ENCODE data around the gene LTBP3. TPM values are rescaled to one million over a fixed set of nuclear protein-coding genes. Genes with fewer than 3 reads are reported as not detected.

The LTBP3 gene
- 92.6 to 142 TPM (median 111 TPM) in 5 replicates for total RNA-seq (2022; extraction: Qiagen RNA extraction; ENCODE audit: low read depth)

DNA sequence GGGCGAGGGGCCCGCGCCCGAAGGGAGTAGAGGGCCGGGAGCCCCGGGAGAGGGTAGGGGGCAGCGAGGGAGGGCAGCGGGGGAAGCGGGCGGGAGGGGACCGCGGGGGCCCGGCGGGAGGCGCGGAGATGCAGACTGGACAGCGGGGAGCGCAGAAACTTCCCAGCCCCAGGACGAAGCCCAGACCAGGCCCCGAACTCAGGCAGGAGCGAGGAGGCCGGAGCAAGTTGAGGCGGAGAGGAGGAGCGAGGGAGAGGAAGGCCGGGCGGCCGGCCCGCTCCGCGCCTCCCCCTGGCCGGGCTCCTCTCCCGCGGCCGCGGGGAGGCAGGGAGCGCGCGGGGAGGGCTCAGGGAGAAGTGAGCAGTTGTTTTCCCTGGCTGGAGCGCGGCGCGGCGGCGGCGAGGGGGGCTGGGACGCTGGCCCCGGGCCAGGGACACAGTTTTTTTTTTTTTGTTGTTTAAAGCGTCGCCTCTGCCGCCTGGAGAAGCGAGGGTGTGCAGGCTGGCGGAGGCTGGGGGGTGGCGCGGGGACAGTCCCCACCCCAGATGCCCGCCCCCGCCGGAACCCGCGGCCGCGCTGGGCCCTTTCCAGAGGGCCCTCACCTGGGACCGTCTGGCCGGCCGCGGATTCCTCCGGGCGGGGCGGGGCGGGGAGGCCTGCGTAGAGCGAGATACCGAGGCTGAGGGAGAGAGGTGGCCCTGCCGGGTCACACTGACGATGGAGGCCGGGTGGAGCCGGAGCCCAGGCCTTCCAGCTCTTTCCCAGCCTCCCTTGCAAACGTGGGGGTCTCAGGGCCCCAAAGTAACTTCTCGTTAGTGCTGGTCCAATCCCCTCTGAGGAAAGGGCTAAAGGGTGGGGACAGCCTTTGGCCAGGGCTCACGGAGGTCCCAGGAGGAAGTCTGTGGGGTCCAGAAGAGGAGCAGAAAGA, at the start of gene LTBP3:
Gene LTBP3 (minus strand): TSS at position 358 of the 928 bp plus-strand sequence. CDS start 400 bp downstream, outside the sequence.

DNA sequence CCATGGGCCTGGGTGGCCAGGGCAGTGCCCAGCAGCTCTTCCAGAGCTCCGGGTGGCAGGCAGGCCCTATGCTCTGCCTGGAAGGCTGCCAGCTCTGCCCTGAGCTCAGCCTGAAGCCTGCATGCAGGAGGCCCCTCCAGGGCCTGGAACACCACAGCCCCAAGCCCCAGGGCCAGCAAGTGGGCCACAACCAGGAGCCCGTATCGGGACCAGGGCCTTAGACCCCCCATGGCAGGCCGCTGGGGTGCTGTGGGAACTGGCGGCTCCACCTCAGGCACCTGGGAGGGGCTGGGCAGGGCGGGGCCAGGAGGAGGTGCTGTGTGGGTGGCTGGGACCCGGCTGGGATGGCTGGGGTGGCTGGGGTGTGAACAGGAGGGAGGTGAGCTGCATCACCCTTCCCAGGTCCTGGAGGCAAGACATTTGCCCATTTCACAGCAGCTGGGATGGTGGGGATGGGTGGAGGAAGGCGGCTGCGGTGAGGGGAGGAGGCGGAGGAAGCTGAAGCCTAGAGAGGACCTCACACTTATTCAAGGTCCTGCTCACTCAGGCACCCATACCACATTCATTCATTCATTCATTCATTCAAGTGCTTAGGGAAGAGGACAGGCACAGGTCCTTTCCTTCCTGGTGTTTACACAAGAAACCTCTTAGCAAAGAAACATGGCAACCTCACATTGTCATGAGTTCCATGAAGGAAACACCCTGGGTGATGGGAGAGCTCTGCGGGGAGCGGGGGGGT, 37.6 kb upstream of the LTBP3 start, which contains the start of gene KCNK7:
Gene KCNK7 (minus strand): TSS at position 258 of the 739 bp plus-strand sequence. CDS start 28 bp downstream, at position 230.

DNA sequence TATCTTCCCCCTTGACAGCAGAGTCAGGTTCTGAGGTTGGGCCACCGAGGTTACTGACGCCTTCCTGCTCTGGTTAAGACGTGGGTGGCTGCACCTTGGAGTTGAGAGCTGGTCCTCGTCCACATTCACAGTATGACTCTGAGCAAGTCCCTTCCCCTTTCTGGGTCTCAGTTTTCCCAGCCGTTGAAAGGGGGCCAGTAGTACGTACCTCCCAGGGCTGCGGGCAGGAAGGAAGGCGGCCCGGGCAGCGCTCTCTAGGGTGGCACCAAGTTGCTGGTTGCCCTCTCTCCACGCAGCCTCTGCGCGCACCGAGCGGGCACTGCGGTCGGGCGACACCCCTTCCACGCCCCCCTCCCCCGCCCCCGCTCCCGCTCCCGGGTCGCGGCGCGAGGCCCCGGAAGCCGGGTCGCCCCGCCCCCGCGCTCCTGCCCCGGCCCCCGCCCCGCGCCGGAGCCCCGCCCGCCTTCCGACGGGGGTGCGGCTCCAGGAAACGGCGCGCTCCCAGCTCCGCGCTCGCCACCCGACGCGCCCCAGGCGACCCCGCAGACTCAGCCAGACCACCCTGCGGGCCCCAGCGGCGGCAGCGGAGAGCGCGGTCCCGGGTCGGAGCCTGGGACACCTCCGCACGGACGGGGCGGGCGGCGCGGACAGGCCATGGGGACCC, 17.5 kb upstream of the LTBP3 start, which contains the start of gene EHBP1L1:
Gene EHBP1L1 (plus strand): TSS at position 486 of the 664 bp plus-strand sequence. CDS start 250 bp downstream, outside the sequence.

DNA sequence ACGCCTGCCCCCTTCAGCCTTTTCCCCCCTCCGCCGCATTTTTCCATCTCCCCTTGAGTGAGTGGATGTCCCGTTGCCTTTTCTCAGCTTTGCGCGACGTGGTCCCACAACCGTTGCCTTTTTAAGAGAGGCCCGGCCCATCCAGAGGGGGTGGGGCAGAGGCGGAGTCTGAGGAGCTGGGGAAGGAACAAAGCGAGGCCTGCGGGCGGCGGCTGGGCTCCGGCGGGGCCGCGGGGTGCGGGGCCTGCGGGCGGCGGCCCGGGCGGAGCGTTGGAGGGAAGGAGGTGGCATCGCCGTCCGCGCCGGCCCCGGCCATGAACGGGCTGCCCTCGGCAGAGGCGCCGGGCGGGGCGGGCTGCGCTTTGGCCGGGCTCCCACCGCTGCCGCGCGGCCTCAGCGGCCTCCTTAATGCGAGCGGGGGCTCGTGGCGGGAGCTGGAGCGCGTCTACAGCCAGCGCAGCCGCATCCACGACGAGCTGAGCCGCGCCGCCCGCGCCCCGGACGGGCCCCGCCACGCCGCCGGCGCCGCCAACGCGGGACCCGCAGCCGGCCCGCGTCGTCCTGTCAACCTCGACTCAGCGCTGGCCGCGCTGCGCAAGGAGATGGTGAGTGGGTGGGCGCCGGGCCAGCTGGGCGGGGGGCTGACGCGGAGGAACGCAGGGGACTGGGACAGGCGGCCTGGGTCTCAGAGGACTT, 14.3 kb upstream of the LTBP3 start, which contains the start of gene FAM89B:
Gene FAM89B (plus strand): TSS at position 183 of the 696 bp plus-strand sequence. CDS start 132 bp downstream, at position 315.

DNA sequence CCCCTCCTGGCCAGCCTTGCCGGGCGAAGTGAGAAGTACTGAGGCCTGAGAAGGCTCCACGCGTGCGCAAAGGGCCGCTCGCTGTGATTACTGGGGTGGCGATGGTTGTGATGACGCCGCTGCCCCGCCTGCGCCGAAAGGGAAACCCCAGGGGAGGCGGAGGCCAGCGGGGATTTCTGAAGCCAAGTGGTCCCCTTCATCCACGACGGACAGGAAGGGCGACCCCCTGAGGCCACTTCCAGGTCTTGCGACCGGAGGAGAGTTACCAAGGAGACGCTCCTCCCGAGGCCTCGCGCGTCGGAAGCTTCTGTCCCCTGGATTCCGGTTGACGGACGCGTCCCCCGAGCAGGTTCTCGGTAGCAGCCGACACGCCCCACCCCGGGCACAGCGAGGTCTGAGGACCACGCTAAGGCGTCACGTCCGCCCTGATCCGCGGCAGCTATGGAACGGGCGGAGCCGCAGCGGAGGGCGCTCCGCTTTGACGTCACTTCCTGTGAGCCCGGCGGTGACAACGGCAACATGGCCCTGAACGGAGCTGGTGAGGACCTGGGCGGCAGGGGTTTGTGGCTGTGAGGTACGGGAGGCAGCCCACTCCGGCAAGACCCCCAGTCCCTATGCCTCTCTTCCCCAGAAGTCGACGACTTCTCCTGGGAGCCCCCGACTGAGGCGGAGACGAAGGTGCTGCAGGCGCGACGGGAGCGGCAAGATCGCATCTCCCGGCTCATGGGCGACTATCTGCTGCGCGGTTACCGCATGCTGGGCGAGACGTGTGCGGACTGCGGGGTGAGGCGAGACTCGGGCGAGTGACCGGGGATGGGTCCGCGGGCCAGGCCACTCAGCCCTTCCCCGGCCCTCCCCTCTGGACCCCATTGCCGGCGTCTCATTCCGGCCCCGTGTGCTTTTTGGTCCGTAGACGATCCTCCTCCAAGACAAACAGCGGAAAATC, 12.1 kb upstream of the LTBP3 start, which contains the start of gene ZNRD2:
Gene ZNRD2 (plus strand): TSS at position 505 of the 946 bp plus-strand sequence. CDS start 15 bp downstream, at position 520.

DNA sequence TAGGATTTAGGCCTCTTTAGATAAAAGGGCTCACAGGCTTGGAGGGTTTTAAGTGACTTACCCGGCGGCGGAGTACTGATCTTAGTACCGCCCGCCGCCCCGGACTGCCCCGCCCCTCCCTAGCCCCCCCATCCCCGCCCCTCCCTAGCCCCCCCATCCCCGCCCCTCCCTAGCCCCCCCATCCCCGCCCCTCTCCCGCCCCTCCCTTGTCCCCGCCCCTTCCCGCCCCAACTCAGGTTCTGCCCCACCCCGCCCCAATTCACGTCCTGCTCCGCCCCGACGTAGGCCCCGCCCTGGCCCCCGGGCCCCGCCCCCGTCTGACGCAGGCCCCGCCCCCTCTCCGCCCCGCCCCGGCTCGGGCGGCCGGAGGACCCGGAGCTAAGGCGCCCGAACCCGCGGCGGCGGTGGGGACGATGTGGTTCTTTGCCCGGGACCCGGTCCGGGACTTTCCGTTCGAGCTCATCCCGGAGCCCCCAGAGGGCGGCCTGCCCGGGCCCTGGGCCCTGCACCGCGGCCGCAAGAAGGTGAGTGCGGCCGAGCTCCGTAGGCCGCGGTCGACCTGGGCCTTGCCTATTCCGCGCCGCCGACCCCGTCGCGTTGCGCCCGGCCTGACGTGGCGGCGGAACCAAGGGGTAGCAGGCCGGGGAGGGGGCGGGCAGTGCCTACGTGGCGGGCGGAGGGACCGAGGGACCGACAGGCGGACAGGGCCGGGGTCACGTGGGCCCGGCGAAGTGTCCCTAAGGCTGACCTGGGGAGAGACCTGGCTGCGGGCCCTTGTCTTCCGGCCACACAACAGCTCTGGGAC, 33.2 kb downstream of the LTBP3 start, which contains the start of gene SCYL1:
Gene SCYL1 (plus strand): TSS at position 343 of the 805 bp plus-strand sequence. CDS start 71 bp downstream, at position 414.

DNA sequence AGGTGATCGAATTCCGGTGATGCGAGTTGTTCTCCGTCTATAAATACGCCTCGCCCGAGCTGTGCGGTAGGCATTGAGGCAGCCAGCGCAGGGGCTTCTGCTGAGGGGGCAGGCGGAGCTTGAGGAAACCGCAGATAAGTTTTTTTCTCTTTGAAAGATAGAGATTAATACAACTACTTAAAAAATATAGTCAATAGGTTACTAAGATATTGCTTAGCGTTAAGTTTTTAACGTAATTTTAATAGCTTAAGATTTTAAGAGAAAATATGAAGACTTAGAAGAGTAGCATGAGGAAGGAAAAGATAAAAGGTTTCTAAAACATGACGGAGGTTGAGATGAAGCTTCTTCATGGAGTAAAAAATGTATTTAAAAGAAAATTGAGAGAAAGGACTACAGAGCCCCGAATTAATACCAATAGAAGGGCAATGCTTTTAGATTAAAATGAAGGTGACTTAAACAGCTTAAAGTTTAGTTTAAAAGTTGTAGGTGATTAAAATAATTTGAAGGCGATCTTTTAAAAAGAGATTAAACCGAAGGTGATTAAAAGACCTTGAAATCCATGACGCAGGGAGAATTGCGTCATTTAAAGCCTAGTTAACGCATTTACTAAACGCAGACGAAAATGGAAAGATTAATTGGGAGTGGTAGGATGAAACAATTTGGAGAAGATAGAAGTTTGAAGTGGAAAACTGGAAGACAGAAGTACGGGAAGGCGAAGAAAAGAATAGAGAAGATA, 59.0 kb downstream of the LTBP3 start, which contains the start of gene MALAT1:
Gene MALAT1 (plus strand): TSS at position 69 of the 736 bp plus-strand sequence.

Other genes starting within 250 kb of the LTBP3 start
- gene CDC42EP2, start 243.5 kb downstream of the LTBP3 start, total RNA-seq (2022; extraction: Qiagen RNA extraction; ENCODE audit: low read depth), result 14.5 to 16.5 TPM (median 14.8 TPM) in 5 replicates
- gene DPF2, start 224.5 kb downstream of the LTBP3 start, total RNA-seq (2022; extraction: Qiagen RNA extraction; ENCODE audit: low read depth), result 39.6 to 46.0 TPM (median 41.1 TPM) in 5 replicates
- 0.65 to 1.00 TPM (median 0.86 TPM) in 5 replicates for gene TIGD3, start 203.6 kb downstream of the LTBP3 start, total RNA-seq (2022; extraction: Qiagen RNA extraction; ENCODE audit: low read depth)
- gene SLC25A45, start 175.7 kb downstream of the LTBP3 start, total RNA-seq (2022; extraction: Qiagen RNA extraction; ENCODE audit: low read depth), result 10.5 to 12.9 TPM (median 11.5 TPM) in 5 replicates
- gene FRMD8, start 171.7 kb downstream of the LTBP3 start, total RNA-seq (2022; extraction: Qiagen RNA extraction; ENCODE audit: low read depth), result 42.5 to 52.5 TPM (median 51.4 TPM) in 5 replicates
- gene NEAT1, start 135.6 kb downstream of the LTBP3 start, total RNA-seq (2022; extraction: Qiagen RNA extraction; ENCODE audit: low read depth), result 133 to 221 TPM (median 217 TPM) in 5 replicates
- 47.2 to 76.6 TPM (median 61.1 TPM) in 5 replicates for gene MALAT1, start 59.3 kb downstream of the LTBP3 start, total RNA-seq (2022; extraction: Qiagen RNA extraction; ENCODE audit: low read depth)
- gene SCYL1, start 33.3 kb downstream of the LTBP3 start, total RNA-seq (2022; extraction: Qiagen RNA extraction; ENCODE audit: low read depth), result 47.1 to 63.4 TPM (median 58.1 TPM) in 5 replicates
- 64.8 to 81.6 TPM (median 75.2 TPM) in 5 replicates for gene ZNRD2, start 12.1 kb upstream of the LTBP3 start, total RNA-seq (2022; extraction: Qiagen RNA extraction; ENCODE audit: low read depth)
- gene FAM89B, start 14.2 kb upstream of the LTBP3 start, total RNA-seq (2022; extraction: Qiagen RNA extraction; ENCODE audit: low read depth), result 29.8 to 56.2 TPM (median 48.0 TPM) in 5 replicates
- 35.8 to 46.9 TPM (median 39.7 TPM) in 5 replicates for gene EHBP1L1, start 17.7 kb upstream of the LTBP3 start, total RNA-seq (2022; extraction: Qiagen RNA extraction; ENCODE audit: low read depth)
- gene KCNK7, start 37.4 kb upstream of the LTBP3 start, total RNA-seq (2022; extraction: Qiagen RNA extraction; ENCODE audit: low read depth), result 0.11 to 2.2 TPM (median 0.31 TPM) in 5 replicates
- 44.1 to 59.2 TPM (median 50.6 TPM) in 5 replicates for gene MAP3K11, start 55.9 kb upstream of the LTBP3 start, total RNA-seq (2022; extraction: Qiagen RNA extraction; ENCODE audit: low read depth)
- 29.3 to 41.5 TPM (median 36.7 TPM) in 5 replicates for gene PCNX3, start 57.4 kb upstream of the LTBP3 start, total RNA-seq (2022; extraction: Qiagen RNA extraction; ENCODE audit: low read depth)
- 9.7 to 22.5 TPM (median 18.8 TPM) in 5 replicates for gene SIPA1, start 79.7 kb upstream of the LTBP3 start, total RNA-seq (2022; extraction: Qiagen RNA extraction; ENCODE audit: low read depth)
- gene RELA, start 104.6 kb upstream of the LTBP3 start, total RNA-seq (2022; extraction: Qiagen RNA extraction; ENCODE audit: low read depth), result 74.4 to 83.8 TPM (median 81.1 TPM) in 5 replicates
- gene KAT5, start 153.9 kb upstream of the LTBP3 start, total RNA-seq (2022; extraction: Qiagen RNA extraction; ENCODE audit: low read depth), result 44.8 to 54.2 TPM (median 47.0 TPM) in 5 replicates
- gene RNASEH2C, start 162.4 kb upstream of the LTBP3 start, total RNA-seq (2022; extraction: Qiagen RNA extraction; ENCODE audit: low read depth), result 23.8 to 48.1 TPM (median 44.1 TPM) in 5 replicates
- gene AP5B1, start 222.6 kb upstream of the LTBP3 start, total RNA-seq (2022; extraction: Qiagen RNA extraction; ENCODE audit: low read depth), result 10.0 to 13.8 TPM (median 11.8 TPM) in 5 replicates
- 0.02 to 0.08 TPM (median 0.02 TPM) in 3 of 5 replicates, not detected in the others for gene OVOL1, start 228.7 kb upstream of the LTBP3 start, total RNA-seq (2022; extraction: Qiagen RNA extraction; ENCODE audit: low read depth)

All from A549 treated with DMSO at 1 μM for 4 hours (cell line).